H9 (cell line): ENCODE results near the gene ADGRE1. TPM values are rescaled to one million over a fixed set of nuclear protein-coding genes. Genes with fewer than 3 reads are reported as not detected.

Experiments used
- DNase-seq: peaks from one replicate; pipeline ENCODE4 v3.0.0-alpha.2; 2017
- H2AFZ ChIP-seq: one replicate; pipeline ENCODE4 v1.6.1; 2013; ENCODE audit warnings: mild to moderate bottlenecking, low read length, control low read depth, moderate library complexity
- H2AK5ac ChIP-seq: 2 replicates; pipeline ENCODE4 v1.6.1; 2013; ENCODE audit warnings: low read length, control low read depth, mixed read lengths; ENCODE audit not compliant: insufficient read length
- H2BK120ac ChIP-seq: one replicate; pipeline ENCODE4 v1.6.1; 2013; ENCODE audit warnings: low read depth, mild to moderate bottlenecking, low read length, control low read depth, inconsistent platforms; ENCODE audit not compliant: poor library complexity, severe bottlenecking
- H2BK12ac ChIP-seq: 2 replicates; pipeline ENCODE4 v1.6.1; 2013; ENCODE audit warnings: low read length, control low read depth, mixed read lengths, low read depth; ENCODE audit not compliant: insufficient read length
- H2BK15ac ChIP-seq: 2 replicates; pipeline ENCODE4 v1.6.1; 2013; ENCODE audit warnings: low read depth, low read length, control low read depth
- H2BK20ac ChIP-seq: one replicate; pipeline ENCODE4 v1.6.1; 2013; ENCODE audit warnings: low read depth, mild to moderate bottlenecking, low read length, control low read depth, inconsistent platforms; ENCODE audit not compliant: poor library complexity, severe bottlenecking
- H2BK5ac ChIP-seq: 2 replicates; pipeline ENCODE4 v1.6.1; 2013; ENCODE audit warnings: low read length, control low read depth, mixed read lengths; ENCODE audit not compliant: insufficient read length
- H3K14ac ChIP-seq: 2 replicates; pipeline ENCODE4 v1.6.1; 2013; ENCODE audit warnings: low read length, control low read depth; ENCODE audit not compliant: insufficient read depth
- H3K18ac ChIP-seq: 2 replicates; pipeline ENCODE4 v1.6.1; 2013; ENCODE audit warnings: low read depth, mild to moderate bottlenecking, mixed read lengths, low read length, control low read depth; ENCODE audit not compliant: insufficient read length
- H3K23ac ChIP-seq: 2 replicates; pipeline ENCODE4 v1.6.1; 2013; ENCODE audit warnings: low read length, control low read depth, mixed read lengths, low read depth; ENCODE audit not compliant: insufficient read length
- H3K23me2 ChIP-seq: 2 replicates; pipeline ENCODE4 v1.6.1; 2013; ENCODE audit warnings: low read depth, mild to moderate bottlenecking, mixed read lengths, low read length, control low read depth; ENCODE audit not compliant: insufficient read length, poor library complexity, severe bottlenecking
- H3K27ac ChIP-seq: 2 replicates; pipeline ENCODE4 v1.5.1; 2013; ENCODE audit warnings: low read length, control low read depth, mixed read lengths, low read depth; ENCODE audit not compliant: insufficient read length
- H3K27me3 ChIP-seq: 2 replicates; pipeline ENCODE4 v1.6.1; 2013; ENCODE audit warnings: low read length, control low read depth, inconsistent platforms; ENCODE audit not compliant: insufficient read depth
- H3K4ac ChIP-seq: 2 replicates; pipeline ENCODE4 v1.6.1; 2013; ENCODE audit warnings: low read depth, mild to moderate bottlenecking, control low read depth, inconsistent platforms, low read length, moderate library complexity
- H3K4me1 ChIP-seq: 2 replicates; pipeline ENCODE4 v1.6.1; 2013; ENCODE audit warnings: low read length, control low read depth, inconsistent platforms; ENCODE audit not compliant: insufficient read depth
- H3K4me2 ChIP-seq: 2 replicates; pipeline ENCODE4 v1.6.1; 2013; ENCODE audit warnings: low read length, control low read depth, mixed read lengths; ENCODE audit not compliant: insufficient read length, insufficient read depth
- H3K56ac ChIP-seq: 2 replicates; pipeline ENCODE4 v1.6.1; 2013; ENCODE audit warnings: low read depth, mild to moderate bottlenecking, mixed read lengths, low read length, control low read depth; ENCODE audit not compliant: insufficient read length
- H3K79me1 ChIP-seq: 2 replicates; pipeline ENCODE4 v1.6.1; 2013; ENCODE audit warnings: low read depth, mild to moderate bottlenecking, moderate library complexity, low read length, control low read depth, inconsistent platforms; ENCODE audit not compliant: insufficient read depth, poor library complexity, severe bottlenecking
- H3K79me2 ChIP-seq: 2 replicates; pipeline ENCODE4 v1.6.1; 2013; ENCODE audit warnings: low read length, control low read depth, inconsistent platforms; ENCODE audit not compliant: insufficient read depth
- H3K9ac ChIP-seq: 2 replicates; pipeline ENCODE4 v1.6.1; 2013; ENCODE audit warnings: low read length, control low read depth, mixed read lengths; ENCODE audit not compliant: insufficient read length; ENCODE audit errors: extremely low read depth
- H3K9me3 ChIP-seq: one replicate; pipeline ENCODE4 v1.6.1; 2013; ENCODE audit warnings: low read depth, low read length, inconsistent platforms; ENCODE audit not compliant: control insufficient read depth
- H3T11ph ChIP-seq: one replicate; pipeline ENCODE4 v1.6.1; 2013; ENCODE audit warnings: mild to moderate bottlenecking, low read length, control low read depth, inconsistent platforms
- H4K20me1 ChIP-seq: one replicate; pipeline ENCODE4 v1.6.1; 2013; ENCODE audit not compliant: control insufficient read depth, insufficient read length, insufficient read depth
- H4K5ac ChIP-seq: 2 replicates; pipeline ENCODE4 v1.6.1; 2013; ENCODE audit warnings: low read depth, mild to moderate bottlenecking, mixed read lengths, low read length, control low read depth; ENCODE audit not compliant: insufficient read length
- H4K8ac ChIP-seq: replicated peaks from 2 replicates; pipeline ENCODE4 v1.6.1; 2013; ENCODE audit warnings: low read length, control low read depth, mixed read lengths, low read depth; ENCODE audit not compliant: insufficient read length
- H4K91ac ChIP-seq: 2 replicates; pipeline ENCODE4 v1.6.1; 2013; ENCODE audit warnings: low read depth, mild to moderate bottlenecking, moderate library complexity, mixed read lengths, low read length, control low read depth; ENCODE audit not compliant: insufficient read length
- H3K27ac Mint-ChIP-seq, 3 experiments: 2 replicates in 2 of 3; 3 replicates in 1 of 3; pipeline ENCODE4 v1.8.0; 2020 to 2021; ENCODE audit warnings: mixed read lengths in 3 of 3, mild to moderate bottlenecking in 1 of 3, moderate library complexity in 1 of 3
- H3K27me3 Mint-ChIP-seq: 2 replicates; pipeline ENCODE4 v1.8.0; 2021; ENCODE audit warnings: low read depth, mild to moderate bottlenecking, moderate library complexity, mixed read lengths
- H3K36me3 Mint-ChIP-seq, 3 experiments: 2 replicates in 2 of 3; 3 replicates in 1 of 3; pipeline ENCODE4 v1.8.0; 2020 to 2021; ENCODE audit warnings: low read depth in 3 of 3, mixed read lengths in 3 of 3; ENCODE audit not compliant: insufficient read depth in 1 of 3
- H3K4me1 Mint-ChIP-seq, 2 experiments: 2 replicates each; pipeline ENCODE4 v1.8.0; 2020; ENCODE audit warnings: mixed read lengths in 2 of 2
- H3K4me3 Mint-ChIP-seq, 2 experiments: 2 replicates in 1 of 2; 3 replicates in 1 of 2; pipeline ENCODE4 v1.8.0; 2020 to 2021; ENCODE audit warnings: mild to moderate bottlenecking in 2 of 2, mixed read lengths in 2 of 2, moderate library complexity in 1 of 2
- H3K9me3 Mint-ChIP-seq, 2 experiments: 2 replicates in 1 of 2; 3 replicates in 1 of 2; pipeline ENCODE4 v1.8.0; 2020; ENCODE audit warnings: mild to moderate bottlenecking in 2 of 2, mixed read lengths in 2 of 2, moderate library complexity in 1 of 2
- CTCF ChIP-seq: fragments of 200-600 bp; sonication (generic); conservative IDR thresholded peaks from 3 replicates; pipeline ENCODE4 v1.8.0; 2021; ENCODE audit warnings: antibody characterized with exemption, mild to moderate bottlenecking
- WGBS: extraction: QIAGEN DNeasy Blood & Tissue Kit; methylation state at CpG from one replicate; pipeline ENCODE4 v1.1.7; 2013; ENCODE audit warnings: missing lambda C conversion rate, low lambda C conversion rate, mixed read lengths; ENCODE audit not compliant: insufficient read length; ENCODE audit errors: extremely low coverage; 5-methylcytosine and 5-hydroxymethylcytosine counted together
- total RNA-seq: library from RNA; stranded (reverse); gene quantifications from 2 replicates; pipeline ENCODE4 v1.2.1, GENCODE V29; 2021

ADGRE1 gene
- total RNA-seq, 1 experiment from 2014 or later: not detected

- H3K23ac ChIP-seq: no peak overlapping the region
- no peaks in the 10 kb centered on the region for H3K79me1 ChIP-seq
- DNase-seq: no peak
- peaks cover 31% of the 10 kb centered on the region for H3K9me3 ChIP-seq
- no peak overlapping the region for H2BK15ac ChIP-seq
- H2BK5ac ChIP-seq: no peak overlapping the region
- H3K14ac ChIP-seq: no peak overlapping the region
- no peak overlapping the region for H3K18ac ChIP-seq
- H3K9ac ChIP-seq: no peak overlapping the region
- H2BK120ac ChIP-seq: no peak overlapping the region
- no peak overlapping the region for H3K4ac ChIP-seq
- H4K20me1 ChIP-seq: no peaks in the 10 kb centered on the region
- peaks cover 5 to 23% (median 12%) of the 10 kb centered on the region in 3 experiments; a peak in 6 of 7 replicates for H3K36me3 Mint-ChIP-seq
- no peak overlapping the region for H3K4me2 ChIP-seq
- H3K23me2 ChIP-seq: no peaks in the 10 kb centered on the region
- H3K27me3 ChIP-seq: no peaks in the 10 kb centered on the region
- H3K9me3 Mint-ChIP-seq: peaks cover 80 to 85% of the 10 kb centered on the region in 2 experiments
- H4K91ac ChIP-seq: no peak overlapping the region
- H4K8ac ChIP-seq: no peak overlapping the region
- H2BK12ac ChIP-seq: no peak overlapping the region
- no peak overlapping the region for H2BK20ac ChIP-seq
- H3K27ac ChIP-seq: no peak overlapping the region
- H3K27ac Mint-ChIP-seq: no peak overlapping the region
- no peak overlapping the region for H4K5ac ChIP-seq
- H3K79me2 ChIP-seq: no peaks in the 10 kb centered on the region
- no peaks in the 10 kb centered on the region for H3K4me1 ChIP-seq
- H3K4me1 Mint-ChIP-seq: no peaks in the 10 kb centered on the region
- no peak overlapping the region for H3K4me3 Mint-ChIP-seq
- H3T11ph ChIP-seq: no peak overlapping the region
- no peak overlapping the region for H2AFZ ChIP-seq
- H3K56ac ChIP-seq: no peak overlapping the region
- WGBS: no CpG with 5 or more reads among the region's 3 CpGs
- H3K27me3 Mint-ChIP-seq: peaks cover 9% of the 10 kb centered on the region
- TF ChIP-seq CTCF: no peak
- H2AK5ac ChIP-seq: no peak overlapping the region
Measured at GRCh38 chr19:6890401-6890913, 3.1 kb downstream of the ADGRE1 start.
